Measurements from ENCODE around the gene CACNG4.

DNA sequence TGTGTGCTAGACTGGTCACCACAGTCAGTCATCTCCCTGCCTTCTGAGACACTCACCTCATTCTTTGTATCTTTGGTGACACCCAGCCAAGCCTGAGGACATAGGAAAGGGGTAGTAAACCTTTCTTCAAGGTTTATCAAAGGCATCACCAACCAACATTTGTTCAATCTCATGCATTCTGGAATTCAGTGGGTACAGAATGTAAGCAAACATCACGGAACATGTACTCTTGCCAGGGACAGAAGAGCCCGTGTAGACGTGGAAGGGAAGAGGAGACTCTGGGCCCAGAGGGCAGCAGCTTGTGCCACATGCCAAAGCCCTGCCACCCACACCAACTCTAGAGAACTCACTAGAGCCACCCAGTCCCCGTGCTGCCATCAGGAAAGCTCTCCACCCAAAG is 4.4 kb downstream of the CACNG4 start:
- no peak for TF ChIP-seq CTCF (IDR thresholded peaks at IDR 0.05)
- TF ChIP-seq POLR2A (IDR thresholded peaks at IDR 0.05): no peak
- no peak for TF ChIP-seq POLR2AphosphoS5 (IDR thresholded peaks at IDR 0.05; ENCODE audit: insufficient read depth in 1 of 2, low read depth in 1 of 2)

Measured in vagina (tissue), 2 donors.